Smooth muscle cell (in vitro differentiated cells): Measurements from ENCODE around the gene SELENOO. TPM values are rescaled to one million over a fixed set of nuclear protein-coding genes. Genes with fewer than 3 reads are reported as not detected.

Experiments used
- DNase-seq: peaks from one replicate; lab custom pipeline; 2025; ENCODE audit not compliant: unreplicated experiment; lab: John Stamatoyannopoulos, UW
- H2AFZ ChIP-seq: fragments of 200-600 bp; sonication (generic); 2 replicates; pipeline ENCODE4 v1.6.0; 2016; ENCODE audit warnings: antibody characterized with exemption, low read depth, mild to moderate bottlenecking
- H3F3A ChIP-seq: fragments of 200-600 bp; sonication (generic); 2 replicates; pipeline ENCODE4 v1.6.0; 2017; ENCODE audit warnings: antibody characterized with exemption, low read depth
- H3K27ac ChIP-seq: fragments of 200-600 bp; sonication (generic); 2 replicates; pipeline ENCODE4 v1.5.1; 2016; ENCODE audit warnings: low read depth, mild to moderate bottlenecking
- H3K27me3 ChIP-seq: fragments of 200-600 bp; sonication (generic); 2 replicates; pipeline ENCODE4 v1.6.1; 2016; ENCODE audit warnings: low read depth, mild to moderate bottlenecking
- H3K36me3 ChIP-seq: fragments of 200-600 bp; sonication (generic); 2 replicates; pipeline ENCODE4 v1.5.1; 2016; ENCODE audit warnings: low read depth
- H3K4me1 ChIP-seq: fragments of 200-600 bp; sonication (generic); 2 replicates; pipeline ENCODE4 v1.5.1; 2016; ENCODE audit warnings: low read depth
- H3K4me2 ChIP-seq: fragments of 200-600 bp; sonication (generic); 2 replicates; pipeline ENCODE4 v1.6.0; 2016; ENCODE audit warnings: mild to moderate bottlenecking
- H3K4me3 ChIP-seq: fragments of 200-600 bp; sonication (generic); 2 replicates; pipeline ENCODE4 v1.5.1; 2016; ENCODE audit warnings: mild to moderate bottlenecking
- H3K79me2 ChIP-seq: fragments of 200-600 bp; sonication (generic); 2 replicates; pipeline ENCODE4 v1.6.0; 2016; ENCODE audit warnings: low read depth, mild to moderate bottlenecking
- H3K9ac ChIP-seq: fragments of 200-600 bp; sonication (generic); 2 replicates; pipeline ENCODE4 v1.6.0; 2016; ENCODE audit warnings: low read depth
- H3K9me3 ChIP-seq: fragments of 200-600 bp; sonication (generic); replicated peaks from 2 replicates; pipeline ENCODE4 v1.5.1; 2016; ENCODE audit warnings: low read depth
- H4K20me1 ChIP-seq: fragments of 200-600 bp; sonication (generic); 2 replicates; pipeline ENCODE4 v1.6.0; 2016; ENCODE audit warnings: low read depth
- CTCF ChIP-seq: fragments of 200-600 bp; sonication (generic); IDR thresholded peaks from 2 replicates; pipeline ENCODE4 v1.5.1; 2017; ENCODE audit warnings: borderline replicate concordance, mild to moderate bottlenecking, antibody characterized with exemption; ENCODE audit not compliant: insufficient read depth, poor library complexity, severe bottlenecking
- WGBS: methylation state at CpG from one replicate; pipeline ENCODE4 v1.1.7; 2016; ENCODE audit warnings: low lambda C conversion rate; 5-methylcytosine and 5-hydroxymethylcytosine counted together
- polyA plus RNA-seq: library from polyadenylated mRNA; unstranded; fragments of >200 nt; fragmentation: Nextera tagmentation; extraction: Ambion mirVana; gene quantifications from 2 replicates; pipeline ENCODE4 v1.2.1, GENCODE V29; 2016
- total RNA-seq: library from RNA; depleted of rRNA; stranded (reverse); fragments of >200 nt; gene quantifications from 2 replicates; pipeline ENCODE4 v1.2.3, GENCODE V29; 2014

Gene SELENOO
- total and polyA plus RNA-seq, 2 experiments from 2014 or later = 9.0 to 21.3 TPM

GRCh38 chr22:50217543-50218152, 16.8 kb downstream of the SELENOO start:
- DNase-seq = no peak
- H3K9ac ChIP-seq = no peak overlapping the region
- no peak for TF ChIP-seq CTCF

GRCh38 chr22:50218153-50218995, 17.6 kb downstream of the SELENOO start:
- no peak overlapping the region for H3K4me3 ChIP-seq
- H3K4me2 ChIP-seq = no peak overlapping the region
- 98% methylated on average over 39 of the region's 43 CpGs for WGBS
- no peak overlapping the region for H2AFZ ChIP-seq
- peaks cover 11% of the 10 kb centered on the region for H3K79me2 ChIP-seq
- H4K20me1 ChIP-seq = peaks cover 56% of the 10 kb centered on the region
- H3F3A ChIP-seq = no peaks in the 10 kb centered on the region
- TF ChIP-seq CTCF = no peak
- H3K27me3 ChIP-seq = no peaks in the 10 kb centered on the region
- no peaks in the 10 kb centered on the region for H3K36me3 ChIP-seq
- H3K4me1 ChIP-seq = no peaks in the 10 kb centered on the region
- DNase-seq = no peak
- H3K27ac ChIP-seq = no peak overlapping the region
- H3K9me3 ChIP-seq = no peaks in the 10 kb centered on the region
- no peak overlapping the region for H3K9ac ChIP-seq

More at GRCh38 chr22:50217543-50218152, 16.8 kb downstream of the SELENOO start:
- Histone ChIP-seq H3K27me3 (no peaks in the 10 kb centered on the region), H3K4me1 (no peaks in the 10 kb centered on the region), H3K4me2 (no peak overlapping the region), H4K20me1 (peaks cover 63% of the 10 kb centered on the region), H3K36me3 (no peaks in the 10 kb centered on the region), H2AFZ (no peak overlapping the region), H3K27ac (no peak overlapping the region), H3K9me3 (no peaks in the 10 kb centered on the region), H3F3A (no peaks in the 10 kb centered on the region), H3K79me2 (peaks cover 18% of the 10 kb centered on the region), H3K4me3 (no peak overlapping the region)
- WGBS = 94% methylated on average over 21 of the region's 21 CpGs

- Histone ChIP-seq H3K27ac (no peak overlapping the region), H3K36me3 (no peaks in the 10 kb centered on the region), H3K4me2 (no peak overlapping the region), H3K4me3 (no peak overlapping the region), H3K4me1 (no peaks in the 10 kb centered on the region), H3K9ac (no peak overlapping the region), H2AFZ (no peak overlapping the region), H4K20me1 (peaks cover 48% of the 10 kb centered on the region), H3F3A (no peaks in the 10 kb centered on the region), H3K79me2 (peaks cover 3% of the 10 kb centered on the region), H3K9me3 (no peaks in the 10 kb centered on the region), H3K27me3 (no peaks in the 10 kb centered on the region)
- DNase-seq = no peak
- no peak for TF ChIP-seq CTCF
- WGBS = 92% methylated on average over 38 of the region's 42 CpGs
These were observed 18.4 kb downstream of the SELENOO start for GRCh38 chr22:50218996-50219727.
